Erythroblast (primary cell): Measurements from ENCODE around the gene C1QL3.

ENCODE experiments used
- GATA1 ChIP-seq: IDR thresholded peaks from 2 replicates; pipeline ENCODE4 v1.6.1; 2011; ENCODE audit warnings: low read depth, mild to moderate bottlenecking, control low read depth, low read length, moderate library complexity
- POLR2A ChIP-seq: IDR thresholded peaks from 2 replicates; pipeline ENCODE4 v1.6.1; 2011; ENCODE audit warnings: mild to moderate bottlenecking, low read length

- TF ChIP-seq POLR2A: no peak
- no peak for TF ChIP-seq GATA1
These were observed 2.3 kb downstream of the C1QL3 start for GRCh38 chr10:16519250-16519907.
